Measurements from ENCODE around the gene ARMC3.

The ARMC3 gene

DNA sequence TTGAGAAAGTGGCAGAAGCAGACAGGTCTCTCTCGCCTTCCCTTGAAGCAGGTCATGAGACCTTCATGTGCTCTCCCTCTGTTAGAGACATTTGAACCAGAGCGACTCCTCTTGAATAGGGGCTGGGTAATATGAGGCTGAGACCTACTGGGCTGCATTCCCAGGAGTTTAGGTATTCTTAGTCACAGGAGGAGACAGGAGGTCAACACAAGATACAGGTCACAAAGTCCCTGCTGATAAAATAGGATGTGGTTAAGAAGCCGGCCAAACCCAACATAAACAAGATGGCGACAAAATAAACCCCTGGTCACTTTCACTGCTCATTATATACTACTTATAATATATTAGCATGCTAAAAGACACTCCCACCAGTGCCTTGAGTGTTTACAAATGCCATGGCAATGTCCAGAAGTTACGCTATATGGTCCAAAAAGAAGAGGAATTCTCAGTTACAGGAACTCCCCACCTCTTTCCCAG, 124.0 kb downstream of the ARMC3 start:
- no peak for DNase-seq (ENCODE audit: low read depth in 1 of 2, low spot score in 1 of 2)
- H3K27me3 ChIP-seq (ENCODE audit: insufficient read depth, poor library complexity, severe bottlenecking): no peaks in the 10 kb centered on the region
- TF ChIP-seq, protein P1, sequence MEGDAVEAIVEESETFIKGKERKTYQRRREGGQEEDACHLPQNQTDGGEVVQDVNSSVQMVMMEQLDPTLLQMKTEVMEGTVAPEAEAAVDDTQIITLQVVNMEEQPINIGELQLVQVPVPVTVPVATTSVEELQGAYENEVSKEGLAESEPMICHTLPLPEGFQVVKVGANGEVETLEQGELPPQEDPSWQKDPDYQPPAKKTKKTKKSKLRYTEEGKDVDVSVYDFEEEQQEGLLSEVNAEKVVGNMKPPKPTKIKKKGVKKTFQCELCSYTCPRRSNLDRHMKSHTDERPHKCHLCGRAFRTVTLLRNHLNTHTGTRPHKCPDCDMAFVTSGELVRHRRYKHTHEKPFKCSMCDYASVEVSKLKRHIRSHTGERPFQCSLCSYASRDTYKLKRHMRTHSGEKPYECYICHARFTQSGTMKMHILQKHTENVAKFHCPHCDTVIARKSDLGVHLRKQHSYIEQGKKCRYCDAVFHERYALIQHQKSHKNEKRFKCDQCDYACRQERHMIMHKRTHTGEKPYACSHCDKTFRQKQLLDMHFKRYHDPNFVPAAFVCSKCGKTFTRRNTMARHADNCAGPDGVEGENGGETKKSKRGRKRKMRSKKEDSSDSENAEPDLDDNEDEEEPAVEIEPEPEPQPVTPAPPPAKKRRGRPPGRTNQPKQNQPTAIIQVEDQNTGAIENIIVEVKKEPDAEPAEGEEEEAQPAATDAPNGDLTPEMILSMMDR (IDR thresholded peaks at IDR 0.05; ENCODE audit: insufficient read depth, low read length): no peak
- TF ChIP-seq SPI1 (IDR thresholded peaks at IDR 0.05; ENCODE audit: borderline replicate concordance, low read depth) (no peak), POLR2AphosphoS5 (IDR thresholded peaks at IDR 0.05; ENCODE audit: low read depth) (no peak), GABPA (IDR thresholded peaks at IDR 0.05; ENCODE audit: low read depth) (no peak), REST (IDR thresholded peaks at IDR 0.05; ENCODE audit: insufficient replicate concordance, low read depth) (no peak)
- no peak overlapping the region for H3K27ac ChIP-seq (replicated peaks)
- no peak overlapping the region for H3K4me3 ChIP-seq (replicated peaks; ENCODE audit: insufficient read depth, low read length)

- no peak for DNase-seq (ENCODE audit: low read depth in 1 of 2, low spot score in 1 of 2)
- Histone ChIP-seq H3K27ac (replicated peaks) (no peak overlapping the region), H3K4me3 (replicated peaks; ENCODE audit: insufficient read depth, low read length) (no peak overlapping the region), H3K27me3 (ENCODE audit: insufficient read depth, poor library complexity, severe bottlenecking) (no peaks in the 10 kb centered on the region)
- TF ChIP-seq POLR2AphosphoS5 (IDR thresholded peaks at IDR 0.05; ENCODE audit: low read depth): no peak
- TF ChIP-seq SPI1 (IDR thresholded peaks at IDR 0.05; ENCODE audit: borderline replicate concordance, low read depth): no peak
- no peak for TF ChIP-seq REST (IDR thresholded peaks at IDR 0.05; ENCODE audit: insufficient replicate concordance, low read depth)
- TF ChIP-seq, protein P1 (IDR thresholded peaks at IDR 0.05; ENCODE audit: insufficient read depth, low read length): no peak
- no peak for TF ChIP-seq GABPA (IDR thresholded peaks at IDR 0.05; ENCODE audit: low read depth)
Observed at GRCh38 chr10:23053036-23053435, 125.2 kb downstream of the ARMC3 start.

DNA sequence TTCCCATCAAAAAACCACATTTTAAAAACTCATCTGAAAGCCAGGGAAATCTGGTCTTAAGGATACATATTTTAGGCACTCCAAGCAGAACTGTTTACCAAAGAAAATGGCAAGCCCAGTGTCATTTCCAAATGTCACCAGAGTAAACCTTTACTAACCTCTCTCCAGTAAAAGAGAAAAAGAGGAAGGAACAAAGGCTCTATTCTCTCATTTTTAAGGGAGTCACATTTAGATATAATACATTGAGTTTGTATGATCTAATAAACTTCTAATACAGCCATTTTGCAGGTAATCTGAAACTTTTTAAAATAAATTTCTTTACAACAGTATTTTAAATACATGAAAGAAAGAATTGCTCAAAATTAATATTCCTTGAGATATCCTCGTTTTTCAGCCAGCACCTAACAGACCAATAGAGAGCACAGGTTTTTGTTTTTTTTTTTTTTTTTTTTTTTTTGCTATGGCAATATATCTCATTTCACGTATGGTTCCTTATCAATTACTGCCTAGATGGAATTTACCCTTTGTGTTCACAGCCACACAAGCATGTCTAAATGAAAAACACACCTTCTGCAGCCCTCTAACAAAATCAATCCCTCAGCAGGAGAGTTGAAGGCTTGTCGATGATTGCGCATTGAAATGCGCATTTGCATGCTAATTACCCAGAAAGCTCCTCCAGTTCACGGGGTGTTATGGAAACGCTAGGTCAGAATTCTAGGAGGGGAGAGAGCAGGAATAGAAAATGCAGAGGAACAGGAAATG, 127.8 kb downstream of the ARMC3 start:
- Histone ChIP-seq H3K4me3 (replicated peaks; ENCODE audit: insufficient read depth, low read length) (no peak overlapping the region), H3K27ac (replicated peaks) (no peak overlapping the region), H3K27me3 (ENCODE audit: insufficient read depth, poor library complexity, severe bottlenecking) (no peaks in the 10 kb centered on the region)
- DNase-seq (ENCODE audit: low read depth in 1 of 2, low spot score in 1 of 2): no peak
- TF ChIP-seq, protein P1 (IDR thresholded peaks at IDR 0.05; ENCODE audit: insufficient read depth, low read length): no peak
- TF ChIP-seq POLR2AphosphoS5 (IDR thresholded peaks at IDR 0.05; ENCODE audit: low read depth): no peak

- TF ChIP-seq, protein P1 (IDR thresholded peaks at IDR 0.05; ENCODE audit: insufficient read depth, low read length): no peak
- TF ChIP-seq SPI1 (IDR thresholded peaks at IDR 0.05; ENCODE audit: borderline replicate concordance, low read depth) (no peak), GABPA (IDR thresholded peaks at IDR 0.05; ENCODE audit: low read depth) (no peak), POLR2AphosphoS5 (IDR thresholded peaks at IDR 0.05; ENCODE audit: low read depth) (no peak), REST (IDR thresholded peaks at IDR 0.05; ENCODE audit: insufficient replicate concordance, low read depth) (no peak)
- Histone ChIP-seq H3K27ac (replicated peaks) (no peak overlapping the region), H3K27me3 (ENCODE audit: insufficient read depth, poor library complexity, severe bottlenecking) (no peaks in the 10 kb centered on the region), H3K4me3 (replicated peaks; ENCODE audit: insufficient read depth, low read length) (no peak overlapping the region)
- no peak for DNase-seq (ENCODE audit: low read depth in 1 of 2, low spot score in 1 of 2)
Observed at GRCh38 chr10:23056186-23056579, 128.3 kb downstream of the ARMC3 start.

All from HL-60 (cell line).